RWPE1 (cell line): Measurements from ENCODE around the gene ZNF665.
"Not testable (repeated sequence)": the region's sequence is repeated elsewhere in the genome, so short reads cannot be mapped to it uniquely, and the experiment has no call there.

Source experiments
- CTCF ChIA-PET: fragments of 350-600 bp; sonication (Branson Sonifier 250); formaldehyde crosslinking; extraction: SDS; loops from one replicate; lab custom pipeline; 2021; lab: Yijun Ruan, JAX
- POLR2A ChIA-PET: fragments of 400-600 bp; formaldehyde crosslinking; extraction: SDS; loops from one replicate; lab custom pipeline; 2020; ENCODE audit warnings: antibody characterized with exemption; ENCODE audit not compliant: low non-redundant PET; lab: Yijun Ruan, JAX
- DNase-seq: peaks from one replicate; pipeline ENCODE4 v3.0.0; 2012; ENCODE audit warnings: low spot score
- H3K27ac ChIP-seq: fragments of 450-650 bp; 2 replicates; pipeline ENCODE4 v1.5.1; 2017
- TF ChIP-seq, protein P1 (sequence below): fragments of 450-650 bp; conservative IDR thresholded peaks from 2 replicates; pipeline ENCODE4 v1.5.1; 2017; ENCODE audit warnings: low read depth, mild to moderate bottlenecking

ZNF665 gene

GRCh38 chr19:53192771-53193534 is at the start of gene ZNF665:
Gene ZNF665 (minus strand): TSS chr19:53193358. CDS start chr19:53182898, 10,460 bp downstream.
- TF ChIP-seq, protein P1, sequence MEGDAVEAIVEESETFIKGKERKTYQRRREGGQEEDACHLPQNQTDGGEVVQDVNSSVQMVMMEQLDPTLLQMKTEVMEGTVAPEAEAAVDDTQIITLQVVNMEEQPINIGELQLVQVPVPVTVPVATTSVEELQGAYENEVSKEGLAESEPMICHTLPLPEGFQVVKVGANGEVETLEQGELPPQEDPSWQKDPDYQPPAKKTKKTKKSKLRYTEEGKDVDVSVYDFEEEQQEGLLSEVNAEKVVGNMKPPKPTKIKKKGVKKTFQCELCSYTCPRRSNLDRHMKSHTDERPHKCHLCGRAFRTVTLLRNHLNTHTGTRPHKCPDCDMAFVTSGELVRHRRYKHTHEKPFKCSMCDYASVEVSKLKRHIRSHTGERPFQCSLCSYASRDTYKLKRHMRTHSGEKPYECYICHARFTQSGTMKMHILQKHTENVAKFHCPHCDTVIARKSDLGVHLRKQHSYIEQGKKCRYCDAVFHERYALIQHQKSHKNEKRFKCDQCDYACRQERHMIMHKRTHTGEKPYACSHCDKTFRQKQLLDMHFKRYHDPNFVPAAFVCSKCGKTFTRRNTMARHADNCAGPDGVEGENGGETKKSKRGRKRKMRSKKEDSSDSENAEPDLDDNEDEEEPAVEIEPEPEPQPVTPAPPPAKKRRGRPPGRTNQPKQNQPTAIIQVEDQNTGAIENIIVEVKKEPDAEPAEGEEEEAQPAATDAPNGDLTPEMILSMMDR = no peak
- no peak within 1 kb of the TSS for H3K27ac ChIP-seq
- ChIA-PET POLR2A (no interaction called here), CTCF (interaction anchor here (0.6 to 0.7 kb wide), 2 partner anchors 61 to 917 kb away, joined by 3 to 4 read pairs; no protein-coding TSS in a partner anchor)
- DNase-seq = peak; percentile 46

DNA sequence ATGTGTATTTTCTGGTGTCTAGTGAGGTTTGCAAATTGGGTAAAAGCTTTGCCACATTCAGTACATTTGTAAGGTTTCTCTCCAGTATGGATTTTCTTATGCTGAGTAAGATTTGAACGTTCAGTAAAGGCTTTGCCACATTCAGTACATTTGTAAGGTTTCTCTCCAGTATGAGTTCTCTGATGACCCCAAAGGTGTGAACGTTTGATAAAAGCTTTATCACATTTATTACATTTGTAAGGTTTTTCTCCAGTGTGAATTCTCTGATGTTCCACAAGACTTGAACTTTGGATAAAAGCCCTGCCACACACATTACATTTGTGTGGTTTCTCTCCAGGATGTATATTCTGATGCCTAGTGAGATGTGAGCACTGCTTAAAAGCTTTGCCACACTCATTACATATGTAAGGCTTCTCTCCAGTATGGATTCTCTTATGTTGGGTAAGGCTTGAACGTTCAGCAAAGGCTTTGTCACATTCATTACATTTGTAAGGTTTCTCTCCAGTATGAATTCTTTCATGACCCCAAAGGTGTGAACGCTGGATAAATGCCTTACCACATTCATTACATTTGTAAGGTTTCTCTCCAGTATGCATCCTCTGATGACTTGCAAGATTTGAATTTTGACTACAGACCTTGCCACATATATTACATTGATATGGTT is 44.1 kb upstream of the ZNF665 start:
- ChIA-PET CTCF (interaction anchor here (0.7 kb wide), 1 partner anchor 50 kb away, joined by 6 read pairs; no protein-coding TSS in a partner anchor), POLR2A (no interaction called here)
- no peak for DNase-seq
- no peak overlapping the region for H3K27ac ChIP-seq
- TF ChIP-seq, protein P1 = no peak

DNA sequence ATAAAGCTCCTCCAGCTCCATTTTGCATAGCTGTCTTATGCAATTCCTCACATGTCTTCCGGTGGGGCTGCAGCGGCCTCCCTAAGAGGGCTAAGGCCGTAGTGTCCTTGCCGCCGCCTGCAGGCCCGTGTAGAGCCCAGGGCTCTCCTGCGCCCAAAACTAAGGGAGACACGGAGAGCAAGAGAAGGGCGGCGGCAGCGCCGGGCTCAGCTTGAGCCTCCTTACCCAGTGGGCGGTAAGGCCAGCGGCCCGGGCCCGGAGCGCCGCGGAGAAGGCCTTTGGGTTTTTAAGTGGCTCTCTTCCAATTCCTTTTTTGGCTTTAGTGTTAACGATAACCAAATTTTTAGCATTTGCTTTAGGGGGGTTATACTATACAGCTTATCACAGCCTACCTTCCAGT is 31.4 kb upstream of the ZNF665 start:
- H3K27ac ChIP-seq = no peak overlapping the region
- ChIA-PET POLR2A (no interaction called here), CTCF (no interaction called here)
- TF ChIP-seq, protein P1 = no peak
- DNase-seq = no peak

DNA sequence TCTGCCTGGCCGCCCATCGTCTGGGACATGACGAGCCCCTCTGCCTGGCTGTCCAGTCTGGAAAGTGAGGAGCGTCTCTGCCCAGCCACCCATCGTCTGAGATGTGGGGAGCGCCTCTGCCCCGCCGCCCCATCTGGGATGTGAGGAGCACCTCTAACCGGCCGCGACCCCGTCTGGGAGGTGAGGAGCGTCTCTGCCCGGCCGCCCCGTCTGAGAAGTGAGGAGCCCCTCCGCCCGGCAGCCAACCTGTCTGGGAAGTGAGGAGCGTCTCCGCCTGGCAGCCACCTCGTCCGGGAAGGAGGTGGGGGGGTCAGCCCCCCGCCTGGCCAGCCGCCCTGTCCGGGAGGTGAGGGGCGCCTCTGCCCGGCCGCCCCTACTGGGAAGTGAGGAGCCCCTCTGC is 29.6 kb upstream of the ZNF665 start:
- DNase-seq, CTCF ChIA-PET, H3K27ac ChIP-seq, POLR2A ChIA-PET: not testable (repeated sequence)

GRCh38 chr19:53212703-53213320 is 19.7 kb upstream of the ZNF665 start:
- ChIA-PET POLR2A (no interaction called here), CTCF (no interaction called here)
- no peak for DNase-seq
- no peak overlapping the region for H3K27ac ChIP-seq
- TF ChIP-seq, protein P1 = no peak

DNA sequence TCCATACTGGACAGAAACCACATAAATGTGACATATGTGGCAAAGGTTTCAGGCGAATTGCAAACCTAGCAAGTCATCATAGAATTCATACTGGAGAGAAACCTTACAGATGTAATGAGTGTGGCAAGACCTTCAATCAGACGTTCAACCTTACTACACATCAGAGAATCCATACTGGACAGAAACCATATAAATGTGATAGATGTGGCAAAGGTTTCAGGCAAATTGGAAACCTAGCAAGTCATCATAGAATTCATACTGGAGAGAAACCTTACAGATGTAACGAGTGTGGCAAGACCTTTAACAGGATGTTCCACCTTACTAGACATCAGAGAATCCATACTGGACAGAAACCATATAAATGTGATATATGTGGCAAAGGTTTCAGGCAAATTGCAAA is 18.4 kb upstream of the ZNF665 start:
- H3K27ac ChIP-seq, DNase-seq, POLR2A ChIA-PET, CTCF ChIA-PET: not testable (repeated sequence)

GRCh38 chr19:53196777-53197396 is 3.7 kb upstream of the ZNF665 start:
- ChIA-PET CTCF (no interaction called here), POLR2A (no interaction called here)
- peak; percentile 92 for DNase-seq
- peak overlapping the region; percentile 72 for H3K27ac ChIP-seq
- TF ChIP-seq, protein P1 = no peak
